Stimulated activated CD8-positive, alpha-beta memory T cell treated with anti-CD3 and anti-CD28 coated beads, Interleukin-15, amount 100 ng/mL, for 4 hours (primary cell): ENCODE results near the gene SLC25A5.
"Not testable (repeated sequence)": the region's sequence is repeated elsewhere in the genome, so short reads cannot be mapped to it uniquely, and the experiment has no call there.

Source experiments
- DNase-seq, 2 donors: peaks; one replicate each; pipeline ENCODE4 v3.0.0-alpha.2; 2020; ENCODE audit warnings: low read depth in 2 of 2

SLC25A5 gene

DNA sequence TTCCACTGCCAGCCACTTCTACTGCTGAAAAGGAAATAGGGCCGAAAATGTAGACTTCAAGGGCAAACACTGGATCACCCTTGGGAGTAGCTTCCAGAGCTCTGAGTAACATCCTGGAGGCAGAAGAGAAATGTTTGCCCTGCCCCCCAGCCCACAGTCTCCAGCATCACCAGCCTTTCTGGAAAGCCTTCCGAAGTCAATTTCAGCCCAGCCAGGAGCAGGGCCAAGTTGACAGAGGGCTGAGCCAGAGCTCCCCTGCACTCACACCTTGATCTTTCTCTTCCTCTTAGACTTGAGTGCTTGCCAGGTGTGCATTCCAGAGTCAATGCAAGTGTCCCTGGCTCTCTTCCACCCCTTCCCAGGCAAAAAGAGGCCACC lies 35.2 kb downstream of the SLC25A5 start:
- DNase-seq: no peak

- DNase-seq: not testable (repeated sequence)
Measured at GRCh38 chrX:119505145-119505544, 36.9 kb downstream of the SLC25A5 start.

- DNase-seq: no peak
Measured at GRCh38 chrX:119505945-119506344, 37.7 kb downstream of the SLC25A5 start.

DNA sequence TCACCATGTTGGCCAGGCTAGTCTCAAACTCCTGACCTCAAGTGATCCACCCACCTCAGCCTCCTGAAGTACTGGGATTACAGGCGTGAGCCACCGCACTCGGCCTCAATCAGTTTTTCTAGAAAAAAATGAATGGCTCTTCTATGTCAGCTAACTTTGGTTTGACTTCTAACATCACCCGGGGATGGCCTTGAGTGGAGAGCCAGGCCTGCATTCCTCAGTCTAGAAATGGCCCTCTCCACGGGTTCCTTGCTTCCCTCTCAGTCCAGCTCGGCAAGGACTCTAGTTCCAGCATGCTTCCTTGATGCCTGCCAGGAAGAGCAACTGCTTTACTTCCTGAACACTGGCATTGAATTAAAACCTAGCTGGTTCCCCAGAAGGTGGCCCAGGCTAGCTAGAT lies 39.0 kb downstream of the SLC25A5 start:
- DNase-seq: no peak

DNA sequence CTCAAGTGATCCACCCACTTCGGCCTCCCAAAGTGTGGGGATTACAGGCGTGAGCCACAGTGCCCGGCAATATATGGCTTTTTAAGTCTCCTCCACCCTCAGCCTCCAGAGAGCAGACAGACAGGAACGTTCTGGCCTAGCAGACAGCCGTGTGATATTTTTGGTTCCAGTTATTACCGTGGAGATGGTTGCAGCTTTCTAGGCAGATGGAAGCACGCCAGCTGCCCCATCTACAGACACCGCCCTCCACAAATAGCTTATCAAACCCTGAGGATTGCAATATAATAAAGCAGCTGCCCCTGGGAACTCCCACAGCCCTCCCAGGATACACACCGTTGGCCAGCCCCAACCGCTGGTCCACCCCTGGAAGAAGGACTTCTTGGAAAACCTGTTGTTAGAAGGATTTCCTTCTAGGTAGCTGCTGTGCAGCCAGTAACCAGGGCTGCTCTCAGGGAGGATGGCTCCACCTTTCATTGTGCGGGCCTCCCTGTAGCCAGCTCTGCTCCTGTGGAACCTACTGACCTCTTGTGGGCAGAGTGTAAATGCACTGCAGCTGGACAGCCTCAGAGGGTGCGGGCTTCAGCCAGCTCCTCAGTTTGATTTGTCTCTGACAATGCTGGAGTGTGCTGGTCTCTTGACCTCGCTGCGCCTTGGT lies 44.0 kb downstream of the SLC25A5 start:
- DNase-seq: no peak

GRCh38 chrX:119516157-119516702 lies 48.0 kb downstream of the SLC25A5 start:
- no peak for DNase-seq

DNA sequence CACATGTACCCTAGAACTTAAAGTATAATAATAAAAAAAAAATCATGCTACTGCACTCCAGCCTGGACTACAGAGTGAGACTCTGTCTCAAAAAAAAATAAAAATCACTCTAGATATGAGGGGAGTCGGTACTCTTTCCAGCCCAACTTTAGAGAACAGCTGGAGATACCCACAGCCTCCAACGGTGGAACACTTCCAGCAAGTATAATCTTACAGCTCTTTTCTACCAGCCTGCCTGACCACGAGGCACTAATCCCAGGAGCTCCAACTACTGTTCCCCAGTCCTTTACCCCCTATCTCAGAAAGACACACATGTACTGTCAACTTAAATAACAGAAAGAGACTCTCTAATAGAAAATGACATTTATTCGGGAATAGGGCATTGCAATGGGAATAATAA lies 50.1 kb downstream of the SLC25A5 start:
- no peak for DNase-seq
